Measurements from ENCODE around the gene ACADVL.

- TF ChIP-seq EP300 (IDR thresholded peaks at IDR 0.05) (no peak), CTCF (IDR thresholded peaks at IDR 0.05) (no peak)
These were observed 28.7 kb upstream of the ACADVL start for GRCh38 chr17:7191069-7191468.
